Measurements from ENCODE around the gene RPH3AL.

Gene RPH3AL

GRCh38 chr17:352421-353212 is at the start of gene RPH3AL:
TSS of gene RPH3AL (minus strand) at chr17:352807. CDS start at chr17:327543, 25,264 bp downstream.
- no peak for DNase-seq (ENCODE audit: low read depth in 2 of 3, low spot score in 1 of 3)

GRCh38 chr17:400257-400656 is 47.6 kb upstream of the RPH3AL start:
- no peak for DNase-seq (ENCODE audit: low read depth in 2 of 3, low spot score in 1 of 3)

GRCh38 chr17:396788-397187 is 44.2 kb upstream of the RPH3AL start:
- no peak for DNase-seq (ENCODE audit: low read depth in 2 of 3, low spot score in 1 of 3)

GRCh38 chr17:395974-396373 is 43.4 kb upstream of the RPH3AL start:
- no peak for DNase-seq (ENCODE audit: low read depth in 2 of 3, low spot score in 1 of 3)

GRCh38 chr17:395179-395578 is 42.6 kb upstream of the RPH3AL start:
- DNase-seq (ENCODE audit: low read depth in 2 of 3, low spot score in 1 of 3) = no peak

- no peak for DNase-seq (ENCODE audit: low read depth in 2 of 3, low spot score in 1 of 3)
Measured at GRCh38 chr17:394718-395095, 42.1 kb upstream of the RPH3AL start.

GRCh38 chr17:393806-394717 is 41.5 kb upstream of the RPH3AL start:
- no peak for DNase-seq (ENCODE audit: low read depth in 2 of 3, low spot score in 1 of 3)

- no peak for DNase-seq (ENCODE audit: low read depth in 2 of 3, low spot score in 1 of 3)
Measured at GRCh38 chr17:391850-392249, 39.2 kb upstream of the RPH3AL start.

GRCh38 chr17:390025-390424 is 37.4 kb upstream of the RPH3AL start:
- no peak for DNase-seq (ENCODE audit: low read depth in 2 of 3, low spot score in 1 of 3)

GRCh38 chr17:388087-388486 is 35.5 kb upstream of the RPH3AL start:
- no peak for DNase-seq (ENCODE audit: low read depth in 2 of 3, low spot score in 1 of 3)

- peak; percentile 51 to 74 (median 62) for DNase-seq (ENCODE audit: low read depth in 2 of 3, low spot score in 1 of 3)
Measured at GRCh38 chr17:386141-386876, 33.7 kb upstream of the RPH3AL start.

- DNase-seq (ENCODE audit: low read depth in 2 of 3, low spot score in 1 of 3) = no peak
Measured at GRCh38 chr17:385836-386140, 33.2 kb upstream of the RPH3AL start.

GRCh38 chr17:385178-385835 is 32.7 kb upstream of the RPH3AL start:
- DNase-seq (ENCODE audit: low read depth in 2 of 3, low spot score in 1 of 3) = no peak

- DNase-seq (ENCODE audit: low read depth in 2 of 3, low spot score in 1 of 3) = no peak
Measured at GRCh38 chr17:384622-385177, 32.1 kb upstream of the RPH3AL start.

GRCh38 chr17:383771-384621 is 31.4 kb upstream of the RPH3AL start:
- DNase-seq (ENCODE audit: low read depth in 2 of 3, low spot score in 1 of 3) = no peak

GRCh38 chr17:382644-383533 is 30.3 kb upstream of the RPH3AL start:
- DNase-seq (ENCODE audit: low read depth in 2 of 3, low spot score in 1 of 3) = no peak

GRCh38 chr17:381941-382643 is 29.5 kb upstream of the RPH3AL start:
- no peak for DNase-seq (ENCODE audit: low read depth in 2 of 3, low spot score in 1 of 3)

- no peak for DNase-seq (ENCODE audit: low read depth in 2 of 3, low spot score in 1 of 3)
Measured at GRCh38 chr17:381516-381915, 28.9 kb upstream of the RPH3AL start.

Data from stimulated activated CD4-positive, alpha-beta T cell treated with anti-CD3 and anti-CD28 coated beads, Interleukin-12 subunit alpha, Interleukin-12 subunit beta, amount 100 ng/mL, for 48 hours (primary cell).